ENCODE results near the gene REST. TPM values are rescaled to one million over a fixed set of nuclear protein-coding genes. Genes with fewer than 3 reads are reported as not detected.

The REST gene
- total RNA-seq, 1 experiment from 2014 or later: 98.1 TPM

DNA sequence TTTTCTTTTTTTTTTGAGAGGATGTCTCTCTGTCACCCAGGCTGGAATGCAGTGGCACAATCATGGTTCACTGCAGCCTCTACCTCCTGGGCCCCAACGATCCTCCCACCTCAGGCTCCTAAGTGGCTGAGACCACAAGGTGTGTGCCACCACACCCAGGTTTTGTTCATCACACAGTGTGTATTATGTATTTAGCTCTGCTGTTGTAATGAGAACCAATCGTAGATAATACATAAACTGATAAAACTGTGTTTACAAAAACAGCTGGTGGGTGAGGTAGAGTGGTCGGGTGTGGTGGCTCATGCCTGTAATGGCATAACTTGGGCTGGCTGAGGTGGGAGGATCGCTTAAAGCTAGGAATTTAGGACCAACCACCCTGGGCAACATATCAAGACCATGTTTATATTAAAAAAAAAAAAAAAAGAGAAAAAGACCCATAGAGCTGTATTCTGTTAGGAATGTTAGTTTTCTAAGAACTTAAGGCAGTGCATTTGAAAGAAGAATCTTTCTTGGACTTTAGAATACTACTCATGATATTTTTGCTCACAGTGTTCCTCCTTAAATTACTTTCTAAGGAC lies 105.9 kb downstream of the REST start:
- Mint-ChIP-seq H3K27ac (no peak overlapping the region), H3K4me3 (no peak overlapping the region), H3K9me3 (no peaks in the 10 kb centered on the region), H3K27me3 (ENCODE audit: low read depth) (no peaks in the 10 kb centered on the region), H3K4me1 (no peaks in the 10 kb centered on the region), H3K36me3 (ENCODE audit: insufficient read depth in 1 of 3, low read depth in 3 of 3) (peaks cover 33 to 75% (median 66%) of the 10 kb centered on the region in 3 experiments; a peak in 6 of 7 replicates)
- Histone ChIP-seq H3K27ac (ENCODE audit: insufficient read length, low read depth, low read length) (no peak overlapping the region), H2AK5ac (ENCODE audit: insufficient read length, low read length) (no peak overlapping the region), H3K79me2 (ENCODE audit: insufficient read depth, low read length) (no peaks in the 10 kb centered on the region), H3K14ac (ENCODE audit: insufficient read depth, low read length) (no peak overlapping the region), H3K4ac (ENCODE audit: low read depth, low read length) (no peak overlapping the region), H3T11ph (ENCODE audit: low read length) (no peak overlapping the region), H3K23me2 (ENCODE audit: insufficient read length, low read depth, low read length, poor library complexity, severe bottlenecking) (no peaks in the 10 kb centered on the region), H2AFZ (ENCODE audit: low read length) (no peak overlapping the region), H2BK15ac (ENCODE audit: low read depth, low read length) (no peak overlapping the region), H4K5ac (ENCODE audit: insufficient read length, low read depth, low read length) (no peak overlapping the region), H4K91ac (ENCODE audit: insufficient read length, low read depth, low read length) (no peak overlapping the region), H2BK20ac (ENCODE audit: low read depth, low read length, poor library complexity, severe bottlenecking) (no peak overlapping the region), H4K8ac (replicated peaks; ENCODE audit: insufficient read length, low read depth, low read length) (no peak overlapping the region), H3K23ac (ENCODE audit: insufficient read length, low read depth, low read length) (no peak overlapping the region), H3K56ac (ENCODE audit: insufficient read length, low read depth, low read length) (no peak overlapping the region), H4K20me1 (ENCODE audit: control insufficient read depth, insufficient read depth, insufficient read length) (no peaks in the 10 kb centered on the region), H3K9me3 (ENCODE audit: control insufficient read depth, low read depth, low read length) (no peaks in the 10 kb centered on the region), H2BK120ac (ENCODE audit: low read depth, low read length, poor library complexity, severe bottlenecking) (no peak overlapping the region), H3K4me2 (ENCODE audit: insufficient read depth, insufficient read length, low read length) (no peak overlapping the region), H3K18ac (ENCODE audit: insufficient read length, low read depth, low read length) (no peak overlapping the region), H3K79me1 (ENCODE audit: insufficient read depth, low read depth, low read length, poor library complexity, severe bottlenecking) (no peaks in the 10 kb centered on the region), H3K9ac (ENCODE audit: extremely low read depth, insufficient read length, low read length) (no peak overlapping the region), H3K4me1 (ENCODE audit: insufficient read depth, low read length) (no peaks in the 10 kb centered on the region), H2BK5ac (ENCODE audit: insufficient read length, low read length) (no peak overlapping the region), H3K27me3 (ENCODE audit: insufficient read depth, low read length) (no peaks in the 10 kb centered on the region), H2BK12ac (ENCODE audit: insufficient read length, low read depth, low read length) (no peak overlapping the region)
- no peak for DNase-seq
- WGBS (ENCODE audit: extremely low coverage, insufficient read length, low lambda C conversion rate): no CpG with 5 or more reads among the region's 4 CpGs
- TF ChIP-seq, protein P1, sequence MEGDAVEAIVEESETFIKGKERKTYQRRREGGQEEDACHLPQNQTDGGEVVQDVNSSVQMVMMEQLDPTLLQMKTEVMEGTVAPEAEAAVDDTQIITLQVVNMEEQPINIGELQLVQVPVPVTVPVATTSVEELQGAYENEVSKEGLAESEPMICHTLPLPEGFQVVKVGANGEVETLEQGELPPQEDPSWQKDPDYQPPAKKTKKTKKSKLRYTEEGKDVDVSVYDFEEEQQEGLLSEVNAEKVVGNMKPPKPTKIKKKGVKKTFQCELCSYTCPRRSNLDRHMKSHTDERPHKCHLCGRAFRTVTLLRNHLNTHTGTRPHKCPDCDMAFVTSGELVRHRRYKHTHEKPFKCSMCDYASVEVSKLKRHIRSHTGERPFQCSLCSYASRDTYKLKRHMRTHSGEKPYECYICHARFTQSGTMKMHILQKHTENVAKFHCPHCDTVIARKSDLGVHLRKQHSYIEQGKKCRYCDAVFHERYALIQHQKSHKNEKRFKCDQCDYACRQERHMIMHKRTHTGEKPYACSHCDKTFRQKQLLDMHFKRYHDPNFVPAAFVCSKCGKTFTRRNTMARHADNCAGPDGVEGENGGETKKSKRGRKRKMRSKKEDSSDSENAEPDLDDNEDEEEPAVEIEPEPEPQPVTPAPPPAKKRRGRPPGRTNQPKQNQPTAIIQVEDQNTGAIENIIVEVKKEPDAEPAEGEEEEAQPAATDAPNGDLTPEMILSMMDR (conservative IDR thresholded peaks at IDR 0.05): no peak

Other genes with a start within 250 kb of the REST start
- not detected in 2 replicates for gene HOPX, start 226.6 kb upstream of the REST start, total RNA-seq (2021)
- gene SPINK2, start 86.2 kb upstream of the REST start, total RNA-seq (2021): 0.44 and 1.8 TPM in 2 replicates
- 22.2 and 22.8 TPM in 2 replicates for gene NOA1, start 69.7 kb downstream of the REST start, total RNA-seq (2021)
- gene POLR2B, start 71.0 kb downstream of the REST start, total RNA-seq (2021): 108 and 111 TPM in 2 replicates
- gene IGFBP7, start 202.5 kb downstream of the REST start, total RNA-seq (2021): 0.37 and 0.42 TPM in 2 replicates

All from H9 (cell line).